Measurements from ENCODE around the gene CAPN5. TPM values are rescaled to one million over a fixed set of nuclear protein-coding genes. Genes with fewer than 3 reads are reported as not detected.

The CAPN5 gene
- total RNA-seq, 1 donor from 2014 or later: 7.8 TPM

DNA sequence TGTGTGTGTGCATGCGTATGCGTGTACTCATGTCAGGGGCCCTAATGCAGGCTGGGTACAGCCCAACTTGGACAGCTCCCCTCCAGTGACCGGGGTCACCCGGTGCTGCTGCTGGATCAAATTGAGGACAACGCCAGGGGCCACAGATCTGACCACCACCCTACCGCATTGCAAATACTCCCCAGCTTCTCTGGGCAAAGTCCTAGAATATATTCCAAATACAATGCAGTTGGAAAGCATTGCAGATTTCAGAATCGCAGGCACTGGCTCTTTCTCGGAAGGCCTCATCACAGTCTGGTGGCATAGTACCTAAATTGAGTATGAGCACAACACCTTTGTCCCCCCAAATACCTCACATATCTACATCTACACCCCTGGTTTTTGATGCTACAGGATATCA lies 104.5 kb downstream of the CAPN5 start:
- H3K4me3 ChIP-seq (ENCODE audit: low read depth, low read length): no peak overlapping the region
- no peak for DNase-seq (ENCODE audit: low read depth)
- peaks cover 3% of the 10 kb centered on the region for H3K27me3 ChIP-seq (ENCODE audit: control insufficient read depth, insufficient read depth, low read length)
- TF ChIP-seq, protein P1, sequence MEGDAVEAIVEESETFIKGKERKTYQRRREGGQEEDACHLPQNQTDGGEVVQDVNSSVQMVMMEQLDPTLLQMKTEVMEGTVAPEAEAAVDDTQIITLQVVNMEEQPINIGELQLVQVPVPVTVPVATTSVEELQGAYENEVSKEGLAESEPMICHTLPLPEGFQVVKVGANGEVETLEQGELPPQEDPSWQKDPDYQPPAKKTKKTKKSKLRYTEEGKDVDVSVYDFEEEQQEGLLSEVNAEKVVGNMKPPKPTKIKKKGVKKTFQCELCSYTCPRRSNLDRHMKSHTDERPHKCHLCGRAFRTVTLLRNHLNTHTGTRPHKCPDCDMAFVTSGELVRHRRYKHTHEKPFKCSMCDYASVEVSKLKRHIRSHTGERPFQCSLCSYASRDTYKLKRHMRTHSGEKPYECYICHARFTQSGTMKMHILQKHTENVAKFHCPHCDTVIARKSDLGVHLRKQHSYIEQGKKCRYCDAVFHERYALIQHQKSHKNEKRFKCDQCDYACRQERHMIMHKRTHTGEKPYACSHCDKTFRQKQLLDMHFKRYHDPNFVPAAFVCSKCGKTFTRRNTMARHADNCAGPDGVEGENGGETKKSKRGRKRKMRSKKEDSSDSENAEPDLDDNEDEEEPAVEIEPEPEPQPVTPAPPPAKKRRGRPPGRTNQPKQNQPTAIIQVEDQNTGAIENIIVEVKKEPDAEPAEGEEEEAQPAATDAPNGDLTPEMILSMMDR (IDR thresholded peaks at IDR 0.05; ENCODE audit: insufficient read depth, low read length, poor library complexity, severe bottlenecking): no peak
- H3K36me3 ChIP-seq (ENCODE audit: control insufficient read depth, insufficient read depth, low read length): no peaks in the 10 kb centered on the region

DNA sequence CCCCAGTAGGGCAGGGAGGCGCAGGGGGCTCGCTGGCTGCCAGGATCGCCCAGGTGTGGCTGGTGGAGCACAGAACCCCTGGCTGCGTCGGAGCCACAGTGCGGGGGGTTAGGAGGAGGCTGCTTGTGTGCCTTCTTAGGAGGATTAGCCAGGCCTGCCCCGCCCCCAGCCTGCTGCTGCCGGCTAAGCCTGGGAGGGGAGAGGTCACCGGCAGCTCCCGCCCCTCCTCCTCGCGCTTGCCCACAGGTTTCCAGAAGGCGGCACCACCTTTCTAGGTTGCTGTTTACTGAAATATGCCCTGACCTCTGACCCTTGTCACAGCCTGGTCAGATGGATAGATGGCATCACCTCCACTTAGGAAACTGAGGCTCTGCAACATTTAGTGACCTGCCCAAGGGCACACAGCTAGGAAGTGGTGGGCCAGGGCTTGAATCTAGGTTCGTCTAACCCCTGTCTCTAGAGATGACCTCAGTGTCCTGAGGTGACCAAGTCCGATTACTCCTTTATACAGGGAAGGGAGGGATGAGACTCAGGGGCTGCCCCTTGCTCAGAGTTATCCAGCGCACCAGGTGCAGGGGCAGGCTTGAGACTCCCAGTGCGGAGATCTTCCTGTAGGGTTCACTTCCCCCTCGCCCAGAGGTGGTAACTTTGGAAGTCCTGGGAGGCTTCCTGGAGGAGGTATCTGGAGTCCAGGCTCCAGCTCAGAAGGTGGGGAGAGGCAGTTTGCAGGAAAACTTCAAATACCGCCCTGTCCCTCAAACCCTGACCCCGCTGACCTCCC lies 105.3 kb downstream of the CAPN5 start:
- Histone ChIP-seq H3K4me3 (ENCODE audit: low read depth, low read length) (no peak overlapping the region), H3K27me3 (ENCODE audit: control insufficient read depth, insufficient read depth, low read length) (peaks cover 3% of the 10 kb centered on the region), H3K36me3 (ENCODE audit: control insufficient read depth, insufficient read depth, low read length) (no peaks in the 10 kb centered on the region)
- no peak for DNase-seq (ENCODE audit: low read depth)
- TF ChIP-seq, protein P1 (IDR thresholded peaks at IDR 0.05; ENCODE audit: insufficient read depth, low read length, poor library complexity, severe bottlenecking): no peak

DNA sequence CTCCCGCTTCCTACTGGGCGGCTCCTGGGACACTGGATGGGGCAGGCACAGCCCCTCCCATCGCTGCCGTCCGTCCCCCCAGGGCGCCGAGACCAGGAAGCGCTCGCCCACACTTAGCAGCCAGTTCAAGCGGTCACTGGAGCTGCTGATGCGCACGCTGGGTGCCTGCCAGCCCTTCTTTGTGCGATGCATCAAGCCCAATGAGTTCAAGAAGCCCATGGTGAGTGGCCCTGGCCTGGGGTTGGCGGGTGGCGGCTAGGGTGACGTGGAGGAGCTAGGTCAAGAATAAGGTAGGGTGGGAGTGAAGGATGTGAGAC lies 105.9 kb downstream of the CAPN5 start:
- Histone ChIP-seq H3K27me3 (ENCODE audit: control insufficient read depth, insufficient read depth, low read length) (peaks cover 3% of the 10 kb centered on the region), H3K36me3 (ENCODE audit: control insufficient read depth, insufficient read depth, low read length) (no peaks in the 10 kb centered on the region), H3K4me3 (ENCODE audit: low read depth, low read length) (no peak overlapping the region)
- DNase-seq (ENCODE audit: low read depth): no peak
- TF ChIP-seq, protein P1 (IDR thresholded peaks at IDR 0.05; ENCODE audit: insufficient read depth, low read length, poor library complexity, severe bottlenecking): no peak

DNA sequence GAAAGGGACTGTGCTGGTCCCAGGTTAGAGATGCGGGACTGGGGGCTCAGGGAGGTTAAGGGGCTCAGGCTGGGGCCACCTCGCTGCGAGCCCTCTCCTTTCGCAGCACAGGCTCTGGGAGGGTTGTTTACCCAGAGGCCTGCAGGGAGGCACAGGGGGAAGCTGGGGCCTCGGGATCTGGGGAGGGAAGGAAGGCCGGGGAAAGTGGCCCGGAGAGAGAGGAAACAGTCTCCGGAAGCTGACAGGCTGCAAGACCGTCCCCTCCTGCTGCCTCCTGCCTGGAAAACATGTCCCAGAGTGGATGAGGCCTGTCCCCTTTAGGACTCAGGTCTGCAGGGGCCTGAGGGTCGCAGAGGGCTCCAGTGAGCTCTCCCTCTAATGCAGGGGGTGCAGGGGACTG lies 106.7 kb downstream of the CAPN5 start:
- peaks cover 3% of the 10 kb centered on the region for H3K27me3 ChIP-seq (ENCODE audit: control insufficient read depth, insufficient read depth, low read length)
- H3K4me3 ChIP-seq (ENCODE audit: low read depth, low read length): no peak overlapping the region
- TF ChIP-seq, protein P1 (IDR thresholded peaks at IDR 0.05; ENCODE audit: insufficient read depth, low read length, poor library complexity, severe bottlenecking): no peak
- no peaks in the 10 kb centered on the region for H3K36me3 ChIP-seq (ENCODE audit: control insufficient read depth, insufficient read depth, low read length)
- no peak for DNase-seq (ENCODE audit: low read depth)

DNA sequence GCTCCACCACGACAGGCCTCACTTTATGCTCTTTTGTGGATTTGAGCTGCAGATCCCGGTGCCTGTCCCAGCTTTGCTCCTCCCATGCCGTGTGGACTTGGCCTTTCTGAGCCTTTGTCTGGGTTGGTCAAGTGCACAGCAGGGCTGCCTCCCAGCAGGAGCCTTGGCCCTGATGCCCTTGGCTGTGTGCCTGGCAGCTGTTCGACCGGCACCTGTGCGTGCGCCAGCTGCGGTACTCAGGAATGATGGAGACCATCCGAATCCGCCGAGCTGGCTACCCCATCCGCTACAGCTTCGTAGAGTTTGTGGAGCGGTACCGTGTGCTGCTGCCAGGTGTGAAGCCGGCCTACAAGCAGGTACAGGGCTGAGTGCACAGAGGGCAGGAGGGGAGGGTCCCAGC lies 107.8 kb downstream of the CAPN5 start:
- DNase-seq (ENCODE audit: low read depth): no peak
- no peak overlapping the region for H3K4me3 ChIP-seq (ENCODE audit: low read depth, low read length)
- no peaks in the 10 kb centered on the region for H3K36me3 ChIP-seq (ENCODE audit: control insufficient read depth, insufficient read depth, low read length)
- TF ChIP-seq, protein P1 (IDR thresholded peaks at IDR 0.05; ENCODE audit: insufficient read depth, low read length, poor library complexity, severe bottlenecking): no peak
- H3K27me3 ChIP-seq (ENCODE audit: control insufficient read depth, insufficient read depth, low read length): peaks cover 3% of the 10 kb centered on the region
